Astrocyte of the spinal cord (primary cell): ENCODE results near the gene ATP11C.
"Not testable (repeated sequence)": the region's sequence is repeated elsewhere in the genome, so short reads cannot be mapped to it uniquely, and the experiment has no call there.

Source experiments
- DNase-seq: peaks from one replicate; pipeline ENCODE4 v3.0.0; 2011; ENCODE audit warnings: low read depth, low spot score
- H3K4me3 ChIP-seq: 2 replicates; pipeline ENCODE4 v1.5.1; 2011; ENCODE audit warnings: low read depth, mild to moderate bottlenecking, low read length, moderate library complexity
- CTCF ChIP-seq: IDR thresholded peaks from 2 replicates; pipeline ENCODE4 v1.5.1; 2012; ENCODE audit warnings: low read depth, mild to moderate bottlenecking, low read length, inconsistent platforms
- in situ Hi-C: cut with HindIII; loops from 2 replicates; pipeline ENCODE4 v1.10.0; 2017; ENCODE audit warnings: low sequenced_read_pairs

The ATP11C gene

GRCh38 chrX:139929876-139930275 lies 3.0 kb downstream of the ATP11C start:
- in situ Hi-C loops = no loop called here
- no peak for TF ChIP-seq CTCF
- no peak overlapping the region for H3K4me3 ChIP-seq
- no peak for DNase-seq

- DNase-seq = no peak
- no peak for TF ChIP-seq CTCF
- H3K4me3 ChIP-seq = no peak overlapping the region
- in situ Hi-C loops = no loop called here
Observed at GRCh38 chrX:139924696-139925095, 8.2 kb downstream of the ATP11C start.

- in situ Hi-C loops = no loop called here
- DNase-seq = no peak
- TF ChIP-seq CTCF = no peak
- no peak overlapping the region for H3K4me3 ChIP-seq
Observed at GRCh38 chrX:139924069-139924695, 8.7 kb downstream of the ATP11C start.

- in situ Hi-C loops, H3K4me3 ChIP-seq, DNase-seq: not testable (repeated sequence)
Observed at GRCh38 chrX:139921142-139921541, 11.7 kb downstream of the ATP11C start.

- H3K4me3 ChIP-seq = no peak overlapping the region
- no peak for TF ChIP-seq CTCF
- in situ Hi-C loops = no loop called here
- no peak for DNase-seq
Observed at GRCh38 chrX:139920316-139920715, 12.5 kb downstream of the ATP11C start.

GRCh38 chrX:139914421-139914820 lies 18.4 kb downstream of the ATP11C start:
- in situ Hi-C loops = no loop called here
- no peak for DNase-seq
- no peak overlapping the region for H3K4me3 ChIP-seq
- no peak for TF ChIP-seq CTCF

GRCh38 chrX:139909712-139910111 lies 23.1 kb downstream of the ATP11C start:
- in situ Hi-C loops = no loop called here
- no peak for DNase-seq
- no peak for TF ChIP-seq CTCF
- no peak overlapping the region for H3K4me3 ChIP-seq
